ENCODE measurements around the gene ERBB4.

- no peak for TF ChIP-seq CTCF (IDR thresholded peaks at IDR 0.05)
- no peak for TF ChIP-seq ZFX (IDR thresholded peaks at IDR 0.05; ENCODE audit: borderline replicate concordance)
These were observed 610.4 kb downstream of the ERBB4 start for GRCh38 chr2:211928201-211928600.

Data from 22Rv1 (cell line).